ENCODE results near the gene ASB1. TPM values are rescaled to one million over a fixed set of nuclear protein-coding genes. Genes with fewer than 3 reads are reported as not detected.

Gene ASB1
- total RNA-seq, 1 donor from 2014 or later = 33.9 TPM

DNA sequence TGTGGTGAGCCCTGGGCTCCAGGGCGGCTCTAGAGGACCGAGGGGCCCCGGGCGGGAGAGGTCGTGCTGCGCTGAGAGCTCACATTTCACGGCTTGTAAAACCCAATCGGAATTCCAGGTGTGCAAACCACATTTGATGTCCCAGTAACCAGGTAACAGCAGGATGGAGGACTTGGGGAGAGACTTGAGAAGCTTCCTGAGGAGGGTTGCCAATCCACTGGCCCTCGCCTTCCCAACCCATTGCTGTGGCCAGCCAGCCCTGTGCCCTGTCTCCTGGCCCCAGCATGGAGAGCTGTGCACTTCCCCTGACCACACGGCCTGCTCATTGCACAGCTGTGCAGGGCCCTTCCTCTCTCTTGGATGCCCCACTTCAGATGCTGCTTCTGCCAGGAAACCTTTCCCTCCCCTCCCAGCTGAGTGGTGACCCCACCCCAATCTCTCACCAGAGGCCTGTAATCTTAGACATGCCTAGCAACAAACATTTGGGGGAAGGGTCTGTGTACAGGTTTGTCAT is 39.6 kb downstream of the ASB1 start:
- Mint-ChIP-seq H3K9me3 (peaks cover 14% of the 10 kb centered on the region), H3K4me3 (no peak overlapping the region), H3K36me3 (ENCODE audit: low read depth) (no peaks in the 10 kb centered on the region), H3K27ac (no peak overlapping the region), H3K4me1 (no peaks in the 10 kb centered on the region), H3K27me3 (peaks cover 13% of the 10 kb centered on the region)
- no peak for DNase-seq
- intact Hi-C loops (cut with micrococcal nuclease) = no loop called here

- DNase-seq = no peak
- Mint-ChIP-seq H3K27me3 (peaks cover 16% of the 10 kb centered on the region), H3K4me3 (no peak overlapping the region), H3K27ac (no peak overlapping the region), H3K9me3 (peaks cover 17% of the 10 kb centered on the region), H3K36me3 (ENCODE audit: low read depth) (no peaks in the 10 kb centered on the region), H3K4me1 (no peaks in the 10 kb centered on the region)
- intact Hi-C loops (cut with micrococcal nuclease) = no loop called here
Measured at GRCh38 chr2:238467062-238467461, 40.3 kb downstream of the ASB1 start.

DNA sequence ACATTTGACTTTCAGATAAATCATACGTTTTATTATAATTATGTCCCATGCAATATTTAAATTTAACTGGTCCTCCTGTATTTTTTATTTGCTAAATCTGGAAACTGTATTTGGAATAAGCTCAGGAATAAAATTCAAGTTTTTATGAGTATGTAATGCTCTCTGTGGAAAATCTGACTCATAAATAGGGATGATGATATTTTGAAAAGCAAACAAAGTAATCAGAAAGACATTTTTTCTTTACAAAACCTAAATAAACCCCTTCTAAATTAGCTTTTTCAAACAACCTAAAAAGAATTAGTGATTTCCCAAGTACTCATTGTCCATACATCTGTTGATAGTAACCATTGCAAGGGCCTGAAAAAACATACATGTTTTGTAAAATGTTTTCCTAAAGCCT is 41.1 kb downstream of the ASB1 start:
- H3K27ac Mint-ChIP-seq = no peak overlapping the region
- H3K27me3 Mint-ChIP-seq = peaks cover 18% of the 10 kb centered on the region
- intact Hi-C loops (cut with micrococcal nuclease) = no loop called here
- peaks cover under 1% of the 10 kb centered on the region for H3K36me3 Mint-ChIP-seq (ENCODE audit: low read depth)
- no peak overlapping the region for H3K4me3 Mint-ChIP-seq
- DNase-seq = no peak
- H3K9me3 Mint-ChIP-seq = peaks cover 24% of the 10 kb centered on the region
- H3K4me1 Mint-ChIP-seq = peaks cover 2% of the 10 kb centered on the region

DNA sequence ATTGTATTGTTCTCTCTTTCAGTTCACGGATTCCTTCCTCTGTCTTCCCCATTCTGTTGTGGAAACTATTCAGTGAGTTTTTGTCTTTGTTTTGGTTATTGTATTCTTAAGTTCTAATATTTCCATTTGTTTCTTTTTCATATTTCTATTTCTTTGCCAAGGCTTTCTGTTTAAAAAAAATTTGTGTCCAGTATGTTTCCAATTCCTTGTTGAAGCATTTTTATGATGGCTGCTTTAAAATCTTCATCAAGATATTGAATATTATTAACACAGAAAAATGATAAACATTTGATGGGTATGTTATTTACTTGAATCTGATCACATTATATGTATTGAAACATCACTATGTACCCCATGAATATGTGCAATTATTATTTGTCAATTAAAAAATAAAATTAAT is 42.4 kb downstream of the ASB1 start:
- Mint-ChIP-seq H3K9me3 (peaks cover 30% of the 10 kb centered on the region), H3K27ac (no peak overlapping the region), H3K4me3 (no peak overlapping the region), H3K4me1 (peaks cover 4% of the 10 kb centered on the region), H3K27me3 (peaks cover 19% of the 10 kb centered on the region), H3K36me3 (ENCODE audit: low read depth) (peaks cover 2% of the 10 kb centered on the region)
- DNase-seq = no peak
- intact Hi-C loops (cut with micrococcal nuclease) = no loop called here

- intact Hi-C loops (cut with micrococcal nuclease) = no loop called here
- H3K9me3 Mint-ChIP-seq = peaks cover 35% of the 10 kb centered on the region
- no peak overlapping the region for H3K4me3 Mint-ChIP-seq
- H3K27ac Mint-ChIP-seq = no peak overlapping the region
- H3K4me1 Mint-ChIP-seq = peaks cover 4% of the 10 kb centered on the region
- peaks cover 21% of the 10 kb centered on the region for H3K27me3 Mint-ChIP-seq
- no peak for DNase-seq
- peaks cover 2% of the 10 kb centered on the region for H3K36me3 Mint-ChIP-seq (ENCODE audit: low read depth)
Measured at GRCh38 chr2:238473014-238473413, 46.3 kb downstream of the ASB1 start.

DNA sequence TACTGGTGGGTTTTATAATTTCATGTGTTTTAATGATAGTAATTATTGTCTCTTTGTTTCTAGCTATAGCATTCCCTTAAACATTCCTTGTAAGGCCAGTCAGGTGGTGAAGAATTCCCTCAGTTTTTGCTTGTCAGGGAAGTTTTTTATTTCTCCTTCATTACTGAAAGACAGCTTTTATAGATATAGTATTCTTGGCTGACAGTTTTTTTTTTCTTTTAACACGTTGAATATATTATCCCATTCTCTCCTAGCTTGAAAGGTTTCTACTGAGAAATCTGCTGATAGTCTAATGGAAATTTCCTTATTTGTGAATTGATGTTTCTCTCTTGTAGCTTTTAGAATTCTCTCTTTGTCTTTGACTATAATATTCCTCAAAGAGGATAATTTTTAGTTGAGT is 46.8 kb downstream of the ASB1 start:
- Mint-ChIP-seq H3K4me1 (peaks cover 4% of the 10 kb centered on the region), H3K36me3 (ENCODE audit: low read depth) (peaks cover 2% of the 10 kb centered on the region), H3K4me3 (no peak overlapping the region), H3K27me3 (peaks cover 18% of the 10 kb centered on the region), H3K27ac (no peak overlapping the region), H3K9me3 (peaks cover 35% of the 10 kb centered on the region)
- DNase-seq = no peak
- intact Hi-C loops (cut with micrococcal nuclease) = no loop called here

- peaks cover 28% of the 10 kb centered on the region for H3K9me3 Mint-ChIP-seq
- peaks cover 4% of the 10 kb centered on the region for H3K4me1 Mint-ChIP-seq
- H3K27me3 Mint-ChIP-seq = peaks cover 14% of the 10 kb centered on the region
- H3K36me3 Mint-ChIP-seq (ENCODE audit: low read depth) = peaks cover 2% of the 10 kb centered on the region
- intact Hi-C loops (cut with micrococcal nuclease) = no loop called here
- H3K27ac Mint-ChIP-seq = no peak overlapping the region
- H3K4me3 Mint-ChIP-seq = no peak overlapping the region
- no peak for DNase-seq
Measured at GRCh38 chr2:238475034-238475433, 48.3 kb downstream of the ASB1 start.

- no peak for DNase-seq
- intact Hi-C loops (cut with micrococcal nuclease) = no loop called here
- H3K36me3 Mint-ChIP-seq (ENCODE audit: low read depth) = peaks cover 2% of the 10 kb centered on the region
- H3K4me3 Mint-ChIP-seq = no peak overlapping the region
- peaks cover 30% of the 10 kb centered on the region for H3K9me3 Mint-ChIP-seq
- H3K27ac Mint-ChIP-seq = no peak overlapping the region
- H3K27me3 Mint-ChIP-seq = peaks cover 11% of the 10 kb centered on the region
- peaks cover 4% of the 10 kb centered on the region for H3K4me1 Mint-ChIP-seq
Measured at GRCh38 chr2:238475566-238475965, 48.8 kb downstream of the ASB1 start.

DNA sequence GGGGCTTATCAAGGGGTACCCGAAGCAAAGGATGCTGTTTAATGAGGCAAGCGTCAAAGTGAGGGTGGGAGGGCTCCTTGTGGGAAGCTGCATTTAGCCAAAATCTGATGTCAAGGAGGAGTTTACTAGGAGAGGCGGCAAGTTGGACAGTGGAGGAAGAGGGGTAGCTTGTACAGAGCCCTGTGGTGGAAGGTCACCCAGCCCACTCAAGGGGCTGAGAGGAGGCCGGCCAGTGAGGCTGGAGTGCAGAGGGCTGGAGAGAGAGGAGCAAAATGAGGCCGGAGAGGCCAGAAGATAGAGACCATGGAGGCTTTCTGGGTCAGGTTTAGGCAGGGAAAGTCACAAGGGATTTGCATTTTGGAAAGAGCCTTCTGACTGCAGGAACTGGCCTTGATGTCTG is 49.5 kb downstream of the ASB1 start:
- peaks cover 2% of the 10 kb centered on the region for H3K36me3 Mint-ChIP-seq (ENCODE audit: low read depth)
- intact Hi-C loops (cut with micrococcal nuclease) = no loop called here
- H3K9me3 Mint-ChIP-seq = peaks cover 29% of the 10 kb centered on the region
- peaks cover 8% of the 10 kb centered on the region for H3K27me3 Mint-ChIP-seq
- H3K4me1 Mint-ChIP-seq = peaks cover 4% of the 10 kb centered on the region
- H3K4me3 Mint-ChIP-seq = no peak overlapping the region
- no peak for DNase-seq
- no peak overlapping the region for H3K27ac Mint-ChIP-seq

GRCh38 chr2:238478216-238478615 is 51.5 kb downstream of the ASB1 start:
- Mint-ChIP-seq H3K27me3 (peaks cover 2% of the 10 kb centered on the region), H3K4me1 (no peaks in the 10 kb centered on the region), H3K27ac (no peak overlapping the region), H3K4me3 (no peak overlapping the region), H3K36me3 (ENCODE audit: low read depth) (no peaks in the 10 kb centered on the region), H3K9me3 (peaks cover 17% of the 10 kb centered on the region)
- intact Hi-C loops (cut with micrococcal nuclease) = no loop called here
- DNase-seq = no peak

DNA sequence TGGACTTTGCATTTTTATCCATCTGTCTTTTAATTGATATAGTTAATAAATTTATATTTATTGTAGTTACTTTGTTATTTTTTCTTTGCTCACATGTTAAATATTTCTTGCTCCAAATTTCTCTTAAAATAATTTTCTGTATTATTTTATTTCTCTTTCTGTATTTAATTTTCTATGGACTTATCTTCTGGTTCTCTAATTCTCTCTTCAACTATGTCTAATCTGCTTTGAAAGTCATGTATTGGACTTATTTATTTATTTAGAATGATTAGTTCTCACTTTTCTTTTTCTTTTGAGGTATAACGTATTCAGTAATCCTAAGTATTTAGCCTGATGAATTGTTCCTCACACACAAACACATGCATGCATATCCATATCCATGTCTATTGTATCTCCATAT is 53.1 kb downstream of the ASB1 start:
- Mint-ChIP-seq H3K27me3 (no peaks in the 10 kb centered on the region), H3K9me3 (peaks cover 9% of the 10 kb centered on the region), H3K4me3 (no peak overlapping the region), H3K27ac (no peak overlapping the region), H3K4me1 (no peaks in the 10 kb centered on the region), H3K36me3 (ENCODE audit: low read depth) (no peaks in the 10 kb centered on the region)
- no peak for DNase-seq
- intact Hi-C loops (cut with micrococcal nuclease) = no loop called here

- no peaks in the 10 kb centered on the region for H3K27me3 Mint-ChIP-seq
- intact Hi-C loops (cut with micrococcal nuclease) = no loop called here
- H3K4me3 Mint-ChIP-seq = no peak overlapping the region
- no peaks in the 10 kb centered on the region for H3K36me3 Mint-ChIP-seq (ENCODE audit: low read depth)
- H3K27ac Mint-ChIP-seq = no peak overlapping the region
- H3K9me3 Mint-ChIP-seq = peaks cover 8% of the 10 kb centered on the region
- H3K4me1 Mint-ChIP-seq = no peaks in the 10 kb centered on the region
- DNase-seq = no peak
Measured at GRCh38 chr2:238483021-238483420, 56.3 kb downstream of the ASB1 start.

DNA sequence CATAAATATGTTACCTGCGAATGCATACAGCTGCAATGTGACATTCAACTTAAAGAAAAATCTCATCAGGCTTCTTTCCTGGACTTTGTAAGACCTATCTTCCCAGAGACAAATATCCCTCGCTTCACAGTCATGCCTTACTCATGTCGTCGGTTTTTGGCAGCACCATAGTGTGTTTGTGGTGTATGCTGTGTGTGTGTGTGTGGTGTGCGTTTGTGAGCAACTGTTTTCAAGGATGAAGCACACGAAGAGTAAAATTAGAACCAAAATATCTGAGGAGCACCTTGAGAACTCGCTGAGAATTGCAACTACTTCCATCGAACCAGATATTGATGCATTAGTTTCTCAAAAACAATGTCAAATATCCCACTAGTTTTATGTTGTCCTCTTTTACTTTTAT is 56.9 kb downstream of the ASB1 start:
- peaks cover 8% of the 10 kb centered on the region for H3K9me3 Mint-ChIP-seq
- no peaks in the 10 kb centered on the region for H3K27me3 Mint-ChIP-seq
- H3K4me3 Mint-ChIP-seq = no peak overlapping the region
- no peak for DNase-seq
- intact Hi-C loops (cut with micrococcal nuclease) = no loop called here
- no peak overlapping the region for H3K27ac Mint-ChIP-seq
- H3K4me1 Mint-ChIP-seq = no peaks in the 10 kb centered on the region
- H3K36me3 Mint-ChIP-seq (ENCODE audit: low read depth) = no peaks in the 10 kb centered on the region

GRCh38 chr2:238484522-238485452 is 58.1 kb downstream of the ASB1 start:
- intact Hi-C loops (cut with micrococcal nuclease) = no loop called here
- Mint-ChIP-seq H3K4me1 (no peaks in the 10 kb centered on the region), H3K9me3 (peaks cover 8% of the 10 kb centered on the region), H3K27me3 (no peaks in the 10 kb centered on the region), H3K36me3 (ENCODE audit: low read depth) (no peaks in the 10 kb centered on the region), H3K27ac (no peak overlapping the region), H3K4me3 (no peak overlapping the region)
- no peak for DNase-seq

Measured in activated CD4-positive, alpha-beta T cell treated with anti-CD3 and anti-CD28 coated beads, Interleukin-2, amount 10 ng/mL, durations not matched to agents 24 days and 14 days (primary cell).